Panc1 (cell line): ENCODE measurements around the gene CDCP1.

Experiments
- SIN3A ChIP-seq: IDR thresholded peaks from 2 replicates; pipeline ENCODE4 v1.6.1; 2012; ENCODE audit warnings: low read depth, mild to moderate bottlenecking, low read length, moderate library complexity, borderline replicate concordance; ENCODE audit not compliant: insufficient read depth
- TF ChIP-seq, protein P1 (sequence below): fragments of 450-650 bp; IDR thresholded peaks from 2 replicates; pipeline ENCODE4 v1.5.1; 2017; ENCODE audit warnings: mild to moderate bottlenecking

DNA sequence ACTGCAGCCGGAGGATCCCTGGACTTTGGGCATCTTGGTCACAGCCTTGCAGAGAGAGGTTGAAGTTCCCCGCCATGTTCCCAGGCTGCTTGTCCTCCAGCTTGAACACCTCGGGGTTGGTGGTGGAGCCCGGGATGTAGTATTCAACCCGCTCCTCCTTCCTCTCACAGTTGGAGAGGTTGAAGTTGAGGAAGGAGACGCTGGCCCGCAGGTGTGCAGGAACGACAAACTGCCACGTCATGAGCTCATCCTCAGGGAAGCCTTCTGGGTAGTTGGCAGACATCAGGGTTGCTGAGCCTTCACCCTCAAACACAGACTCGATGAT, 35.7 kb downstream of the CDCP1 start:
- TF ChIP-seq, protein P1, sequence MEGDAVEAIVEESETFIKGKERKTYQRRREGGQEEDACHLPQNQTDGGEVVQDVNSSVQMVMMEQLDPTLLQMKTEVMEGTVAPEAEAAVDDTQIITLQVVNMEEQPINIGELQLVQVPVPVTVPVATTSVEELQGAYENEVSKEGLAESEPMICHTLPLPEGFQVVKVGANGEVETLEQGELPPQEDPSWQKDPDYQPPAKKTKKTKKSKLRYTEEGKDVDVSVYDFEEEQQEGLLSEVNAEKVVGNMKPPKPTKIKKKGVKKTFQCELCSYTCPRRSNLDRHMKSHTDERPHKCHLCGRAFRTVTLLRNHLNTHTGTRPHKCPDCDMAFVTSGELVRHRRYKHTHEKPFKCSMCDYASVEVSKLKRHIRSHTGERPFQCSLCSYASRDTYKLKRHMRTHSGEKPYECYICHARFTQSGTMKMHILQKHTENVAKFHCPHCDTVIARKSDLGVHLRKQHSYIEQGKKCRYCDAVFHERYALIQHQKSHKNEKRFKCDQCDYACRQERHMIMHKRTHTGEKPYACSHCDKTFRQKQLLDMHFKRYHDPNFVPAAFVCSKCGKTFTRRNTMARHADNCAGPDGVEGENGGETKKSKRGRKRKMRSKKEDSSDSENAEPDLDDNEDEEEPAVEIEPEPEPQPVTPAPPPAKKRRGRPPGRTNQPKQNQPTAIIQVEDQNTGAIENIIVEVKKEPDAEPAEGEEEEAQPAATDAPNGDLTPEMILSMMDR = no peak
- no peak for TF ChIP-seq SIN3A
